HepG2 (cell line): ENCODE data around the gene KCNMA1. TPM values are rescaled to one million over a fixed set of nuclear protein-coding genes. Genes with fewer than 3 reads are reported as not detected.

Experiments
- ATAC-seq: fragments of 200-7000 bp; cut with Tn5 transposase; 3 replicates; pipeline ENCODE4 v1.9.1; 2020; ENCODE audit warnings: mild to moderate bottlenecking, moderate library complexity
- BruUV-seq: library from RNA; stranded (reverse); fragments of 400-500 nt; replicated peaks from 2 replicates; lab custom pipeline; 2021; lab: Mats Ljungman, UMichigan
- CTCF ChIA-PET: fragments of 300-600 bp; formaldehyde crosslinking; extraction: SDS; loops from one replicate; lab custom pipeline; 2021; ENCODE audit warnings: low total read pairs, inconsistent platforms, low intra/inter-chr PET ratio; lab: Yijun Ruan, JAX
- POLR2A ChIA-PET: fragments of 350-600 bp; sonication (Branson Sonifier 250); formaldehyde crosslinking; loops from one replicate; lab custom pipeline; 2020; ENCODE audit warnings: antibody characterized with exemption, inconsistent platforms; lab: Yijun Ruan, JAX
- DNase-seq: peaks from one replicate; pipeline ENCODE4 v3.0.0-alpha.2; 2015; ENCODE audit warnings: low spot score
- FAIRE-seq: peaks from 3 replicates; lab custom pipeline; 2011; peaks lifted over from hg19 to GRCh38; lab: Jason Lieb, UNC
- H2AFZ ChIP-seq: one replicate; pipeline ENCODE4 v1.6.1; 2011; ENCODE audit warnings: low read length, inconsistent platforms
- H3K27ac ChIP-seq: fragments of 300-600 bp; 3 replicates; pipeline ENCODE4 v1.8.0; 2011; ENCODE audit warnings: mixed run types, mild to moderate bottlenecking, mixed read lengths, low read length, inconsistent platforms; ENCODE audit not compliant: insufficient read depth; ENCODE audit errors: extremely low read length
- H3K27me3 ChIP-seq, 2 experiments: fragments of 200-600 bp in 1 of 2; 2 replicates in 1 of 2; 3 replicates in 1 of 2; pipeline versions ENCODE4 v1.6.0 to v1.8.0; 2011; ENCODE audit warnings: low read length in 2 of 2, mild to moderate bottlenecking in 2 of 2, moderate library complexity in 2 of 2, inconsistent platforms in 1 of 2; ENCODE audit not compliant: insufficient read depth in 2 of 2, control insufficient read depth in 1 of 2
- H3K36me3 ChIP-seq, 2 experiments: fragments of 200-600 bp in 1 of 2; replicated peaks in 1 of 2; 2 replicates in 1 of 2; 3 replicates in 1 of 2; pipeline versions ENCODE4 v1.5.1 to v1.8.0; 2011; ENCODE audit warnings: low read length in 2 of 2, inconsistent platforms in 1 of 2; ENCODE audit not compliant: insufficient read depth in 2 of 2, control insufficient read depth in 1 of 2
- H3K4me1 ChIP-seq: 2 replicates; pipeline ENCODE4 v1.5.1; 2012; ENCODE audit warnings: low read length, inconsistent platforms; ENCODE audit not compliant: insufficient read depth
- H3K4me2 ChIP-seq: 2 replicates; pipeline ENCODE4 v1.6.0; 2011; ENCODE audit warnings: low read depth, low read length, inconsistent platforms
- H3K4me3 ChIP-seq, 3 experiments: fragments of 200-600 bp in 1 of 3; sonication (generic), shearing (Covaris generic) in 1 of 3; replicated peaks in 1 of 3; 2 replicates each; pipeline ENCODE4 v1.5.1; 2011 to 2016; ENCODE audit warnings: low read length in 3 of 3, inconsistent platforms in 2 of 3, low read depth in 2 of 3, mild to moderate bottlenecking in 2 of 3, control low read depth in 1 of 3, mixed read lengths in 1 of 3; ENCODE audit not compliant: insufficient read depth in 1 of 3
- H3K79me2 ChIP-seq: one replicate; pipeline ENCODE4 v1.6.1; 2011; ENCODE audit warnings: low read length, inconsistent platforms; ENCODE audit not compliant: insufficient read depth
- H3K9ac ChIP-seq: 2 replicates; pipeline ENCODE4 v1.6.0; 2011; ENCODE audit warnings: mild to moderate bottlenecking, low read depth, low read length, inconsistent platforms; ENCODE audit not compliant: insufficient read depth
- H3K9me3 ChIP-seq: 2 replicates; pipeline ENCODE4 v1.5.1; 2012; ENCODE audit warnings: mild to moderate bottlenecking, low read length
- H4K20me1 ChIP-seq: 2 replicates; pipeline ENCODE4 v1.6.0; 2011; ENCODE audit warnings: inconsistent platforms, mild to moderate bottlenecking, low read length, moderate library complexity; ENCODE audit not compliant: insufficient read depth
- DR1 ChIP-seq: sonication (generic); formaldehyde crosslinking; IDR thresholded peaks from 2 replicates; pipeline ENCODE4 v1.8.0; 2021; ENCODE audit warnings: mild to moderate bottlenecking, missing genetic modification reagents, inconsistent platforms
- EED ChIP-seq: sonication (generic); formaldehyde crosslinking; IDR thresholded peaks from 2 replicates; pipeline ENCODE4 v1.5.0; 2020; ENCODE audit warnings: mild to moderate bottlenecking, missing genetic modification reagents
- FUBP1 ChIP-seq: sonication (generic); formaldehyde crosslinking; IDR thresholded peaks from 2 replicates; pipeline ENCODE4 v1.5.1; 2020; ENCODE audit warnings: missing genetic modification reagents, mild to moderate bottlenecking, borderline replicate concordance
- MLX ChIP-seq: IDR thresholded peaks from 2 replicates; pipeline ENCODE4 v1.6.1; 2016
- POLR2AphosphoS2 ChIP-seq: IDR thresholded peaks from 2 replicates; pipeline ENCODE4 v1.6.1; 2011; ENCODE audit warnings: low read depth, low read length, improper control_type of control experiment
- STAG1 ChIP-seq: sonication (generic); formaldehyde crosslinking; IDR thresholded peaks from 2 replicates; pipeline ENCODE4 v1.4.0; 2020; ENCODE audit warnings: missing genetic modification reagents
- TRIM24 ChIP-seq: sonication (generic); formaldehyde crosslinking; IDR thresholded peaks from 2 replicates; pipeline ENCODE4 v1.8.0; 2022; ENCODE audit warnings: mild to moderate bottlenecking, missing genetic modification reagents
- ZBTB40 ChIP-seq, 2 experiments: fragments of 450-650 bp in 1 of 2; sonication (generic) in 1 of 2; formaldehyde crosslinking in 1 of 2; IDR thresholded peaks; 2 replicates each; pipeline versions ENCODE4 v1.6.1 to v1.8.0; 2016 to 2022; ENCODE audit warnings: antibody characterized with exemption in 1 of 2, mild to moderate bottlenecking in 1 of 2, missing genetic modification reagents in 1 of 2
- ZMYM4 ChIP-seq: sonication (generic); formaldehyde crosslinking; IDR thresholded peaks from 2 replicates; pipeline ENCODE4 v1.8.1; 2023; ENCODE audit warnings: mild to moderate bottlenecking, missing genetic modification reagents
- ZNF672 ChIP-seq: sonication (generic); formaldehyde crosslinking; IDR thresholded peaks from 2 replicates; pipeline ENCODE4 v1.8.1; 2022; ENCODE audit warnings: missing genetic modification reagents
- ZNF704 ChIP-seq: sonication (generic); formaldehyde crosslinking; IDR thresholded peaks from 2 replicates; pipeline ENCODE4 v1.8.1; 2023; ENCODE audit warnings: mild to moderate bottlenecking, inconsistent platforms, moderate library complexity, missing genetic modification reagents, borderline replicate concordance
- ZSCAN31 ChIP-seq: sonication (generic); formaldehyde crosslinking; IDR thresholded peaks from 2 replicates; pipeline ENCODE4 v1.5.0; 2020; ENCODE audit warnings: low read depth, mild to moderate bottlenecking, missing genetic modification reagents
- WGBS: methylation state at CpG from one replicate; pipeline ENCODE4 v1.1.6; 2017; ENCODE audit warnings: low lambda C conversion rate; 5-methylcytosine and 5-hydroxymethylcytosine counted together
- in situ Hi-C: cut with HindIII; loops from 2 replicates; pipeline ENCODE4 v1.10.0; 2017; ENCODE audit warnings: low pct_unique_long_range_greater_than_20kb; ENCODE audit not compliant: extremely low pct_ligation_motif_present
- intact Hi-C: fragments of 100-400 bp; cut with micrococcal nuclease; formaldehyde crosslinking; loops from one replicate; pipeline ENCODE4 v1.10.0; 2022; ENCODE audit not compliant: unreplicated experiment
- polyA plus RNA-seq, 8 experiments: library from polyadenylated mRNA; depleted of rRNA in 3 of 8; stranded (reverse) in 7 of 8; unstranded in 1 of 8; fragments of >200 nt; fragmentation: Illumina TruSeq in 4 of 8; extraction: Trizol in 4 of 8; gene quantifications; 2 replicates each; pipeline versions ENCODE4 v1.2.1 to v1.2.3, GENCODE V29; 2011 to 2016; ENCODE audit warnings: low read depth in 4 of 8, missing spikeins in 1 of 8, mixed read lengths in 1 of 8; ENCODE audit not compliant: insufficient read depth in 1 of 8
- total RNA-seq, 5 experiments: library from RNA; depleted of rRNA; stranded (reverse); fragments of >200 nt; fragmentation: Illumina TruSeq; extraction: Trizol; gene quantifications; 2 replicates each; pipeline ENCODE4 v1.2.3, GENCODE V29; 2016; ENCODE audit warnings: low read depth in 1 of 5

The KCNMA1 gene
- total and polyA plus RNA-seq, 2 of the 13 experiments (the other 11 are each of a cell fraction or from before 2014, with no cell fraction given): 0.02 TPM; not detected in 1

GRCh38 chr10:77341055-77341454, 296.6 kb downstream of the KCNMA1 start:
- Histone ChIP-seq H3K27me3 (no peaks in the 10 kb centered on the region; a peak in 1 of 5 replicates), H3K36me3 (no peaks in the 10 kb centered on the region), H3K79me2 (no peaks in the 10 kb centered on the region), H2AFZ (no peak overlapping the region), H3K4me3 (no peak overlapping the region), H3K27ac (no peak overlapping the region), H3K9ac (no peak overlapping the region), H3K9me3 (peaks cover 6% of the 10 kb centered on the region; the same call in 1 of the 2 replicates), H3K4me2 (no peak overlapping the region), H4K20me1 (no peaks in the 10 kb centered on the region), H3K4me1 (no peaks in the 10 kb centered on the region)
- CTCF ChIA-PET: no interaction called here
- WGBS: 13% methylated on average over 3 of the region's 3 CpGs
- intact Hi-C loops: no loop called here
- DNase-seq (no peak), FAIRE-seq (no peak), ATAC-seq (no peak)
- no TSS peak for BruUV-seq
- in situ Hi-C loops: no loop called here
- POLR2A ChIA-PET: no interaction called here
- no peak for TF ChIP-seq ZBTB40 (IDR thresholded peaks at IDR 0.05)
- no peak for TF ChIP-seq ZBTB40 (CRISPR knock-in tag; IDR thresholded peaks at IDR 0.05)
- TF ChIP-seq STAG1: no peak
- no peak for TF ChIP-seq ZNF672 (CRISPR knock-in tag)
- no peak for TF ChIP-seq ZNF704 (CRISPR knock-in tag)
- no peak for TF ChIP-seq MLX (CRISPR knock-in tag)
- TF ChIP-seq FUBP1 (CRISPR knock-in tag): no peak
- no peak for TF ChIP-seq ZMYM4
- TF ChIP-seq TRIM24: no peak
- no peak for TF ChIP-seq ZSCAN31 (CRISPR knock-in tag)
- TF ChIP-seq EED (CRISPR knock-in tag): no peak
- TF ChIP-seq DR1 (CRISPR knock-in tag): no peak
- TF ChIP-seq POLR2AphosphoS2: no peak
